ENCODE data around the gene MYO1A.
A peak's percentile ranks its signal among the peaks of the same experiment; 100 is the strongest.

The MYO1A gene

DNA sequence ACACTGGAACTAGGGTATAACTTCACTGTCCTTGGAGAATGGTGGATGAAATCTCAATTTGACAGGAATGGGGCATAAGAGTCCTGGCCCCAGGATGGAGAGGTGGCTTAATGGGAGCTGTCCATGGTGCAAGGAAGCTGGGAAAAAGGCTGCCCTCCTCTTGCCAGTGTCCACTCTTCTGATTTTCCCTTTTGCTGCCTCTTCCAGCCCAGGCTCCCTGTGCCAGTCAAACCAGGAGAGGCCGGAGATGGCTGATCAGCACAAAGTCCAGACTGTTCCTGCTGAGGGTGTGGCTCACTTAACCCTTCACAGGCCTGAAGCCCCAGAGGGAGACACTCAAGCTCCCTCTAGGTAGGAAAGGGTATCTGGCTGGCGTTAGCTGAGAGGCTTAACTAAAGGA lies at the start of gene MYO1A:
Gene MYO1A, minus strand, starts transcription at position 240 of the 400 bp plus-strand sequence. CDS start 1,806 bp downstream, outside the sequence.
- H3K36me3 Mint-ChIP-seq (ENCODE audit: low read depth), result peaks cover 17% of the 10 kb centered on the region
- H3K4me1 Mint-ChIP-seq (ENCODE audit: low read depth), result peaks cover 31% of the 10 kb centered on the region
- no peak within 1 kb of the TSS for H3K4me3 Mint-ChIP-seq
- no peaks in the 10 kb centered on the region for H3K9me3 Mint-ChIP-seq
- H3K27ac Mint-ChIP-seq, result no peak within 1 kb of the TSS
- no peak for DNase-seq (ENCODE audit: low spot score)
- no peaks in the 10 kb centered on the region for H3K27me3 Mint-ChIP-seq (ENCODE audit: low read depth)

DNA sequence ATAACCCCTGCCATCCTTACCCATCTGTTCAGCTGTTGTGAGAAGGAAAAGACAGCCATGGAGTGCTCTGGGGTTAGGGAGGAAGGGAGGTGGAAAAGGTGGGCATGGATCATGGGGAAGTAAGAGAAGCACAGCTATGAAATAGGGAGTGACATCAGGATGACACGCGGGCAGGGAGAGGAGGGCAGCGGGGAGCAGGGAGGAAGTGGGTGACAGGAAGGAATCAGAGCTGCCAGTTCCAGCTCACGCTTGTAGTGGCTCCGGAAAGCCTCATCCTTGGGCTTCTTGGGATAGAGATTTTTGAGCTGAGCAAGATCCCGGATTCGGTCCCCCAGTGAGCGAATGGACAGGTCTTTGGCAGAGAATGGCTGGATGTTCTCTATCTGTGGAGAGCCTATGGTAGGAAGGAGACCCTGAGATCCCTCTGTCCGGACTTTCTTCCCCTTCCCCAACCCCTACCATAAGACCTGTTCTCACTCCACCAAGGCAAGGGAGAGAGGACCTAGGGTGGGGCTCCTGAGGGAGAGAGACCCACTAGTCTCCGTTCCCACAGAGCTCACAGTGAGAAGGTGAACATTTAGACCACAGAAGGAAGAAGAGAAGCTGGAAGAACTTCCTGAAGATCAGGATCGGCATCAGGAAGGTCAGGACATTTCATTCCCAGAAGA lies 49.3 kb upstream of the MYO1A start:
- DNase-seq (ENCODE audit: low spot score), result no peak
- peak overlapping the region; percentile 29 for H3K27ac Mint-ChIP-seq
- peaks cover 23% of the 10 kb centered on the region for H3K4me1 Mint-ChIP-seq (ENCODE audit: low read depth)
- H3K4me3 Mint-ChIP-seq, result no peak overlapping the region
- no peaks in the 10 kb centered on the region for H3K27me3 Mint-ChIP-seq (ENCODE audit: low read depth)
- H3K36me3 Mint-ChIP-seq (ENCODE audit: low read depth), result peaks cover 54% of the 10 kb centered on the region
- H3K9me3 Mint-ChIP-seq, result no peaks in the 10 kb centered on the region

DNA sequence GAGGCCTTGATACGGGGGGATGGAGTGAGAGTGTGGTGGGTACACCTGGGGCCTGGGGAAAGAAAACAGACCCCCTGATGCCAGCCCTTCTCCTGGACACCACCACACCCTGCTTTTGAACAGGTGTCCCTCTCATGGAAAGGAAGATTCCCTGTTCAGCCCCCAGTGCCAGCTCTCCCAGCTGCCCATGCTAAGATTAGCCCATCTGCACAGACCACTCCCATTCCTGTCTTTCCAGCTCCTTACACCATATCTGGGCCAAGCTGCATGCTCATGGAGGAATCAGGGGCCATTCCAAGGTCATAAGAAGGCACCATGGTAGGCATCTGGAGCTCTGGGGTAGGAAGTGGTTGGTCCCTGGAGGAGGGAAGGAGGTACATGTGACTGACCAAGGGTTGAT lies 48.6 kb upstream of the MYO1A start:
- no peaks in the 10 kb centered on the region for H3K9me3 Mint-ChIP-seq
- peaks cover 51% of the 10 kb centered on the region for H3K36me3 Mint-ChIP-seq (ENCODE audit: low read depth)
- no peak overlapping the region for H3K4me3 Mint-ChIP-seq

DNA sequence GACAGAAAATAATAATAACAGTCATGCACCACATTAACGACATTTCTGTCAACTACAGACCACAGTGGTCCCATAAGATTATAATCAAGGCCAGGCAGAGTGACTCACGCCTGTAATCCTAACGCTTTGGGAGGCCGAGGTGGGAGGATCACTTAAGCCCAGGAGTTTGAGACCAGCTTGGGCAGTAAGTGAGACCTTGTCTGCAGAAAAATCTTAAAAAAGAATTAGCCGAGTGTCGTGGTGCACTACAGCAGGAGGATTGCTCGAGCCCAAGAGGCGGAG lies 47.6 kb upstream of the MYO1A start:
- Mint-ChIP-seq H3K27me3 (ENCODE audit: low read depth) (no peaks in the 10 kb centered on the region), H3K36me3 (ENCODE audit: low read depth) (peaks cover 56% of the 10 kb centered on the region), H3K4me3 (no peak overlapping the region), H3K27ac (no peak overlapping the region), H3K9me3 (no peaks in the 10 kb centered on the region), H3K4me1 (ENCODE audit: low read depth) (peaks cover 35% of the 10 kb centered on the region)
- DNase-seq (ENCODE audit: low spot score), result no peak

More for the DNA sequence above, 48.6 kb upstream of the MYO1A start:
- H3K4me1 Mint-ChIP-seq (ENCODE audit: low read depth), result peaks cover 26% of the 10 kb centered on the region
- H3K27ac Mint-ChIP-seq, result no peak overlapping the region
- no peaks in the 10 kb centered on the region for H3K27me3 Mint-ChIP-seq (ENCODE audit: low read depth)
- DNase-seq (ENCODE audit: low spot score), result no peak

DNA sequence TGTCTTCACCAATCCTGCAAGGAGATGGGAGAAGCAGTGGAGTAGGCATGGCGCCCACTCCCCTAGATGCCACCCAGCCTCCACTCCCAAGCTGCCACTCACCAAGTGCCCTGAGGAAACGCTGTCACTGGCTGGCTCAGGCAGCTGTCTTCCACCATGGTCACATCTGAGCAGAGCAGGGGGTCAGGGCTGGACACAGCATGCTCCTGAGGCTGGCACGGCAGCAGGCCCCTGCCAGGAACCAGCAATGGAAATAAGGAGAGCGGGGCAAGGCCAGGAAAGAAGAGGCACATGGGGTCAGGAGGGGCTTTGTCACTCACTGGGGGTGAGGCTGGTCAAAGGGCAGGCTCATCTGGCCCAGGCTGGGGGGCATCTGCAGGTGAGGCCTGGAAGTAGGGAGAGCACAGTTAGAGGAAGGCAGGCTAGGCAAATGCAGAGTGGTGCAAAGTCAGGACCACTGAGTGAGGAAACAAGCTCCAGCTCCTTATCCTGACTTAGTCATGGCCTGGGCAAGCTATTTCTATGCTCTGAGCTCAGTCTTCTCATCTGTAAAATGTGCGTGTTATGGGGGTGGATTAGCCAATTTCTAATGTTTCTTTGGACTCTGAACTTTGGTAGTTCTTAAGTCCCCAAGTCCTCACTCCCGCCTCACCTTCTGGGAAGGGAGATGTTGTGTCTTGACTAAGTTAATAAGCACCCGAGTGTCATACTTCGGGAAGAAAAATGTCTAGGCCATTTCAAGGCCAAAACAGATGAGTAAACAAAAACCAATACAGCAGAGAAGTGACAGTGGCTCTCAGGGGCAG lies 47.0 kb upstream of the MYO1A start:
- Mint-ChIP-seq H3K36me3 (ENCODE audit: low read depth) (peaks cover 57% of the 10 kb centered on the region), H3K4me3 (no peak overlapping the region), H3K27ac (peak overlapping the region; percentile 70), H3K27me3 (ENCODE audit: low read depth) (no peaks in the 10 kb centered on the region), H3K4me1 (ENCODE audit: low read depth) (peaks cover 36% of the 10 kb centered on the region), H3K9me3 (no peaks in the 10 kb centered on the region)
- no peak for DNase-seq (ENCODE audit: low spot score)

DNA sequence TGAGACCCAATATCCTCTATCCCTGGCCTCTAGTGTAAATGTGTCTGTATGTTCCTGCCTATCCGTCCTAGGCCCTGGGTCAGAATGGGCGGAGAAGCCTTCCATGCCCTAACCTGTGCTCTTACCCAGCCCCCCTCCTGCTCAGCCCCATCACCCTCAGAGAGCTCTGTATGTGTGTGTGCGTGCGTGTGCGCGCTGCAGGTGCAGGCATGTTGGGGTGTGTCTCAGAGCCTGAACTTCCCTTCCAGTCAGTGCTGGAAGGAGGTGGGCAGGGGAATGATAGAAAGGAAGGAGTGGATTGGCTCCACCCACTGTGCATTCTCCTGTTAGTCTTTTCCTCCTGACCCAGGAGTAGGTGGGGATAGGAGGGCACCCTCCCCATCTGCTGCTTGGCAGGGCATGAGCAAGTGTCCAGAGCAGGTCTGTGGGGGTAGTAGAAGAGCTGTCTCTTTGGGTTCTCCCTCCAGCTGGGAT lies 46.2 kb upstream of the MYO1A start:
- H3K4me1 Mint-ChIP-seq (ENCODE audit: low read depth), result peaks cover 38% of the 10 kb centered on the region
- no peak for DNase-seq (ENCODE audit: low spot score)
- no peaks in the 10 kb centered on the region for H3K27me3 Mint-ChIP-seq (ENCODE audit: low read depth)
- peak overlapping the region; percentile 70 for H3K27ac Mint-ChIP-seq
- H3K4me3 Mint-ChIP-seq, result no peak overlapping the region
- peaks cover 57% of the 10 kb centered on the region for H3K36me3 Mint-ChIP-seq (ENCODE audit: low read depth)
- no peaks in the 10 kb centered on the region for H3K9me3 Mint-ChIP-seq

DNA sequence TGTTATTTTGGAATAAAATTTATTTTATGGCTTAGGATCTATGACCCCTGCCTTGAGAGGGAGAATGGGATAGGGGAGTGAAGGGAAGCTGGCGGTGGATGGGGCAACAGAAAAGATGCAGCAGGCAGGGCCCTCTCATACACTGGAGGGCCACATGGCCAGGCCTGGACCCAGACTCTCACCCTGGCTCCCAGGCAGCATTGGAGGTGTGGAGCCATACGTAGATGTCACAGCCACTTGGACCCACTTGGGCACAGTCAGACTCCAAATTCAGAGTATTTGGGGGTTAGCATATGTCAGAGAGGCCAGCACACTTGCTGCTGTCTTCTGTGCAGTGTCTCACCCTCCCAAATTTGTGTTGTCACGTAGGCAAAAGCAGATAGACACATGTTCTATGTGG lies 45.5 kb upstream of the MYO1A start:
- no peak overlapping the region for H3K4me3 Mint-ChIP-seq
- no peaks in the 10 kb centered on the region for H3K27me3 Mint-ChIP-seq (ENCODE audit: low read depth)
- H3K4me1 Mint-ChIP-seq (ENCODE audit: low read depth), result peaks cover 44% of the 10 kb centered on the region
- no peak for DNase-seq (ENCODE audit: low spot score)
- peak overlapping the region; percentile 69 for H3K27ac Mint-ChIP-seq
- no peaks in the 10 kb centered on the region for H3K9me3 Mint-ChIP-seq
- H3K36me3 Mint-ChIP-seq (ENCODE audit: low read depth), result peaks cover 60% of the 10 kb centered on the region

DNA sequence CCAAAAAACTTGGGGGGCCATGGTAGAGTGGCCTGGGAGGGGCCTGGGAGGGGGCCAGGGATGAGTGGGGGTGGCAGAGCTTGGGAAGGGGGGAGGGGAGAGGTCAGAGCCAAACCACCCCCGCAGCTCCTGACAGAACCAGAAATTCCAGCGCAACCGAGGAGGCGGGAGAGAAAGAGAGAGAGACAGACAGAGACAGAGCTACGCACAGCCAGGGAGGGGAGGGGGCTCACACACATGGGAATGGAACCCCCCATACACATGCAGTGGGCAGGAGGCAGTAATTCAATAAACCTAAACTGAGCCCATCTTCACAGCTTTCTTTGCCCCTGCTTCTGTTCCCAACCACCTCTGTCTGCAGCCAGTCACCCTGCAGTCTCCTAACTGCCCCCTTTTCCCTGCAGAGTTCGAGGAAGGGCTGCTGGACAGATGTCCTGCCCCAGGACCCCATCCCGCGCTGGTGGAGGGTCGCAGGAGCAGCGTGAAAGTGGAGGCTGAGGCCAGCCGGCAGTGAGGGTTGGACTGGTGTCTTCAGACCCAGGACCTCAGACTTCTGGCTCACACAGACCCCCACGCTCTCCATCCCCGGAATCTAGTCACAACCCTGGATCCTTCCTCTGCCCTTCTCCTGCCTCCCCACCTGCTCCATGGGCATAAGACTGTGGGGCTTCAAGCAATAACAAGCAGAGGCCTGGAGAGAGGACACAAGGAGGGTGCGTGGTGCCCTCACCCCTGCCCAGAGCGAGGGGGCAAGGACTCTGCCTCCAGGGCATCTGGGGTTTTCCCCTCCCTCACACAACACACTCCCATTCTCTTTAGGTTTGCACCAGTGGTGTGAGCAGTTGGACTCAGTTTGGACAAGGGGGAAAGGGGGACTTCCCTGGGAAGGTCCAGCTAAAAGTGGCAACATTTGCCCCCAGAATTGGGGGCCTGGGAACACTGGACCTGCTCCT lies 44.6 kb upstream of the MYO1A start:
- Mint-ChIP-seq H3K9me3 (no peaks in the 10 kb centered on the region), H3K36me3 (ENCODE audit: low read depth) (peaks cover 53% of the 10 kb centered on the region), H3K27me3 (ENCODE audit: low read depth) (no peaks in the 10 kb centered on the region), H3K4me3 (no peak overlapping the region), H3K4me1 (ENCODE audit: low read depth) (peaks cover 44% of the 10 kb centered on the region), H3K27ac (peak overlapping the region; percentile 69)
- no peak for DNase-seq (ENCODE audit: low spot score)

DNA sequence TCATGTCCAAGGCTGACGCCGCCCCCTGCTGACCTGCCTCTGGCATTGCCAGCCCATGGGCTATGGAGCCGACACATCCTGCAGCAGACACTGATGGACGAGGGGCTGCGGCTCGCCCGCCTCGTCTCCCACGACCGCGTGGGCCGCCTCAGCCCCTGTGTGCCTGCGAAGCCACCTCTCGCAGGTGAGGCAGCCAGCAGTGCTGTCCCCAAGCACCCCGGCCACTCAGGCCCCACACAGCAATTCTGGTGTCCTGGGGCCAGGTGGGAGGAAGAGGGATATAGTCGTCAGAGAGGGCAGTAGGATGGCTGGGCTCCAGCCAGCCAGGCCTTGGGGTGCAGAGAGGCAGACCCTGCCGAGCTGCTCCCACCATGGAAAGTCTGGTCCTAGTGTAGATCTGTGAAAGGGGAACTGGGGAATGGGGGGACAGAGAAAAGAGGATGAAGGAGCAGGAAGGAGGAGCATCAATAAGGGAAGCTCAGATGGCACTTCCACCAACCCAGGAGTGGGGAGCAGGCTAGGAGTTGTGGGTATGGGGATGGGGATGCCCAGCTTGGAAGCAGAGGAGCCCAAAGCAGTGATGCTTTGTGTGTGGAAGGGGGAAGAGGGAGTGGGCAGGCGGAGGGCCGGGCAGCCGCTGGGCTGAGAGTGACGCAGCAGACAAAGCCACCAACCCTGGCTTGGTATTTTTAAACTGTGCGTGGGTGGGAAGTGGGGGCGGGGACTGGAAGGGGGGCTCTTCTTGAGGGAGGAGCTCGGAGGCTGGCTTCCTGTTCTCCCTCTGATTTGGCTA lies 43.7 kb upstream of the MYO1A start:
- Mint-ChIP-seq H3K9me3 (no peaks in the 10 kb centered on the region), H3K4me3 (peak overlapping the region; percentile 52), H3K36me3 (ENCODE audit: low read depth) (peaks cover 45% of the 10 kb centered on the region), H3K27me3 (ENCODE audit: low read depth) (no peaks in the 10 kb centered on the region), H3K27ac (peak overlapping the region; percentile 74), H3K4me1 (ENCODE audit: low read depth) (peaks cover 43% of the 10 kb centered on the region)
- peak; percentile 56 for DNase-seq (ENCODE audit: low spot score)

DNA sequence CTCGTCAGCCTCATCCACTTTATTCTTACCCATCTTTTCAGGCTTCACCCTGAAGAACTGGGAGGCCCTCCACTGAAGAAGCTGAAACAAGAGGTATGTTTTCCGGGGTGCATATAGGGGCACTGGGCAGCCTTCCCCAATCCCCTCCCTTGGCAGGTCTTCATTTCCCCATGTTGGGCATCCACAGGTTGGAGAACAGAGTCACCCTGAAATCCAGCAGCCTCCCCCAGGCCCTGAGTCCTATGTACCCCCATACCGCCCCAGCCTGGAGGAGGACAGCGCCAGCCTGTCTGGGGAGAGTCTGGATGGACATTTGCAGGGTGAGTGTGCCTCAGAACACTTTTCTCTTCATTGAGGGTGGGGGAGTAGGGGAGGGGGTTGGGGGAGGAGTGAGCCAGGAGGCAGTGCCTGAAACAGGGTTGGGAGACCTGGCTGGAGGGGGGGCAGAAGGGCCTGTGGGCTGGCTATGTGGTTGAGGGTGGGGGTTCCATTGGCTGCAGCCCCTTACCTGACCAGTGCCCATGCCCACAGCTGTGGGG lies 43.0 kb upstream of the MYO1A start:
- no peak for DNase-seq (ENCODE audit: low spot score)
- Mint-ChIP-seq H3K27ac (peak overlapping the region; percentile 61), H3K36me3 (ENCODE audit: low read depth) (peaks cover 41% of the 10 kb centered on the region), H3K4me3 (peak overlapping the region; percentile 29), H3K4me1 (ENCODE audit: low read depth) (peaks cover 45% of the 10 kb centered on the region), H3K9me3 (no peaks in the 10 kb centered on the region), H3K27me3 (ENCODE audit: low read depth) (no peaks in the 10 kb centered on the region)

DNA sequence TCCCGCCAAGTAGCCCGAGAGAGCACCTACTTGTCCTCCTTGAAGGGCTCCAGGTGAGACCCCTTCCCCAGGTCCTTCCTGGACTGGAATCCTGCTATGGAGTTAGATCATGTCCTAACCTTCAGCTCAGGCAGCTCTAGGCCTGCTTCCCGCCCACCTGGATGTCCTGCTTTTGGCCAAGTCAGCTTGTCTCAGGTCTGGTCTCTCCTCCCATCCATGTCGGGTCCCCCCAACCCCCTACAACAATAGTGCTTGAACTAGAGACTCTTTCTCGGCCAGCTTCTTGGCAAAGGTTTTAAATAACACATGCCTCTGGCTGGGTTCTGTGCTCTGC lies 42.6 kb upstream of the MYO1A start:
- H3K4me3 Mint-ChIP-seq, result peak overlapping the region; percentile 29
- H3K27me3 Mint-ChIP-seq (ENCODE audit: low read depth), result no peaks in the 10 kb centered on the region

DNA sequence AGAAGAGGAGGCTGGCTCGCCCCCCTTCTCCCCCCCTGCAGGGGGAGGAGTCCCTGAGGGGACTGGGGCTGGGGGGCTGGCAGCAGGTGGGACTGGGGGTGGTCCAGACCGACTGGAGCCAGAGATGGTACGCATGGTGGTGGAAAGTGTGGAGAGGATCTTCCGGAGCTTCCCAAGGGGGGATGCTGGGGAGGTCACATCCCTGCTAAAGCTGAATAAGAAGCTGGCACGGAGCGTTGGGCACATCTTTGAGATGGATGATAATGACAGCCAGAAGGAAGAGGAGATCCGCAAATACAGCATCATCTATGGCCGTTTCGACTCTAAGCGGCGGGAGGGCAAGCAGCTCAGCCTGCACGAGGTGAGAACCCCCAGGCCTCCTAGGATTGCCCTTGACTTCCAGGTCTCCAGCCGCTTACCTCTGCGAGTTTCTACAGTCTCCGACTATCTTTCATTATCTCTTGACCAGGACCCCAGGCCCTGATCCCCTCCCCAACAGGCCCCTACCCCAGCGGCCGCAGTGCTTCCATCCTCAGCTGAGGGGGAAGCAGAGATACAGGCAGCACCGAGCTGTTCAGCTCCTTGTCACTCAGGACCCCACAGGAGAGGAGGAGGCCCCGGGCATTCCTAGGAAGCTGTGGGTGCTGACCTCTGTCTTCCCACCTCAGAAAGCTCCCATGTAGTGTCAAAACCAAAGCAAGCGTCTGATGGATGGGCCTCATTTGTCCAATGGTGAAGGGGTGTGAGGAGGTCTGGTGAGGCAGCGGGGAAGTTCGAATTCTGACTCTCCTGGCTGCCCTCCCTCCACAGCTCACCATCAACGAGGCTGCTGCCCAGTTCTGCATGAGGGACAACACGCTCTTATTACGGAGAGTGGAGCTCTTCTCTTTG lies 42.0 kb upstream of the MYO1A start:
- H3K27ac Mint-ChIP-seq, result peak overlapping the region; percentile 26
- no peak for DNase-seq (ENCODE audit: low spot score)
- H3K36me3 Mint-ChIP-seq (ENCODE audit: low read depth), result peaks cover 32% of the 10 kb centered on the region
- H3K4me3 Mint-ChIP-seq, result peak overlapping the region; percentile 36
- H3K9me3 Mint-ChIP-seq, result no peaks in the 10 kb centered on the region
- no peaks in the 10 kb centered on the region for H3K27me3 Mint-ChIP-seq (ENCODE audit: low read depth)
- H3K4me1 Mint-ChIP-seq (ENCODE audit: low read depth), result peaks cover 46% of the 10 kb centered on the region

More for the DNA sequence above, 42.6 kb upstream of the MYO1A start:
- Mint-ChIP-seq H3K4me1 (ENCODE audit: low read depth) (peaks cover 46% of the 10 kb centered on the region), H3K9me3 (no peaks in the 10 kb centered on the region), H3K27ac (peak overlapping the region; percentile 61), H3K36me3 (ENCODE audit: low read depth) (peaks cover 37% of the 10 kb centered on the region)
- no peak for DNase-seq (ENCODE audit: low spot score)

Measured in T-helper 2 cell treated with Interferon-gamma antibody and Interleukin-4, amounts not matched to agents 5 μg/mL and 100 μg/mL, for 36 hours (primary cell).